ENCODE measurements around the gene ATL2. TPM values are rescaled to one million over a fixed set of nuclear protein-coding genes. Genes with fewer than 3 reads are reported as not detected.
A peak's percentile ranks its signal among the peaks of the same experiment; 100 is the strongest.
"Not testable (repeated sequence)": the region's sequence is repeated elsewhere in the genome, so short reads cannot be mapped to it uniquely, and the experiment has no call there.

ATL2 gene
- total RNA-seq, 1 experiment from 2014 or later = 95.4 TPM

GRCh38 chr2:38327580-38327979 is 49.5 kb downstream of the ATL2 start:
- no peak for DNase-seq (ENCODE audit: low read depth)

DNA sequence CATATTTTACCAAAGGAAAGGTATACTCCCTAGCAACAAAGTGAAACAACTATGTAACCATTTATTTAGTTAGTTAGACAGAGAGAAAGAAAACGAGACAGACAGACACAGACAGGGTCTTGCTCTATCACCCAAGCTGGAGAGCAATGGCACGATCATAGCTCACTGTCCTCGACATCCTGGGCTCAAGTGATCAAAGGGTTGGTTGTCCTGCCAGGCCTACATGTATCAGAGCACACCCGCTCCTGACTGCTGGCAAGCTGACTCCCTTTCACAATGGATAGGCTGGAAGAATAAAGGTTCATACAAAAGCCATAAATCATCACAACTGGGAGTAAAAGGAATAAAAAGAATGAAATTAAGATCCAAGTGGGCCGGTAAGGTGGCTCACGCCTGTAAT is 53.5 kb downstream of the ATL2 start:
- no peak for DNase-seq (ENCODE audit: low read depth)

DNA sequence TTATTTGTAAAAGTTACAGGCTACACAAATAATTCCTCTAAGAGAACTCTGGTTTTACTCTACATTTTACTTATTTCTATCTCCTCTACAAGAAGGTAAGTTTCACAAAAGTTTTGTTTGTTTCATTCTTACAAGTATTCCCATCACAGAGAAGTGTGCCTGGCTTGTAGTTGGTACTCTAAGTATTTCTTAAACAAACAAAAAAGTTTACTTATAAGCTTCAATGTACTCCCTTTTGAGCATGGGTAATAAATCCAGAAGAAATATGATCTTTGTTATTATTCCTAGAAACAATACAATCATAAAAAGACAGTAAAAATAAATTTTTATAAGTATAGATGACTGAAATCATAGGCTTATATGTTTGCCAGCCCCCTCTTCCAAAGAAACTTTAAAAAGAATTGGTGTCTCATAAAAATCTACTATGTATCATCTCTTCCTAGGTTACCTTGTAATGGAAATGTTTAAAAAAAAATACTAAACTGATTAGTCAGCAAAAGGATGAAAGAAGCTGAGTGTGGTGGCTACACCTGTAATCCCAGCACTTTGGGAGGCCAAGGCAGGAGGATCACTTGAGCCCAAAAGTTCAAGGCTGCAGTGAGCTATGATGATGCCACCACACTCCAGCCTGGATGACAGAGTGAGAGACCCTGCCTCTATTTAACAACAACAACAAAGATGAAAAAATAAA is 54.7 kb downstream of the ATL2 start:
- no peak for DNase-seq (ENCODE audit: low read depth)

DNA sequence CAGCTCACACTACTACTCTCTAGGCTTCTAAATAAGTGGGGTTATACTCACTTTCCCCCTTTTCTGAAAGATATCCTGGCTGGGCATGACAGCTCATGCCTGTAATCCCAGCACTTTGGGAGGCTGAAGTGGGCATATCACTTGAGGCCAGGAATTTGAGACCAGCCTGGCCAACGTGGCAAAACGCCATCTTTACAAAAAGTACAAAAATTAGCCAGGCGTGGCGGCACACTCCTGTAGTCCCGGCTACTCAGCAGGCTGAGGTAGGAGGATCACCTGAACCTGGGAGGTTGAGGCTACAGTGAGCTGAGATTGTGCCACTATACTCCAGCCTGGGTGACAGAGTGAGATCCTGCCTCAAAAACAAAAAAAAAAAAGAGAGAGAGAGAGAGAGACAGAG is 57.8 kb downstream of the ATL2 start:
- not testable (repeated sequence) for DNase-seq (ENCODE audit: low read depth)

GRCh38 chr2:38317725-38318124 is 59.3 kb downstream of the ATL2 start:
- no peak for DNase-seq (ENCODE audit: low read depth)

- DNase-seq (ENCODE audit: low read depth) = peak; percentile 64
Measured at GRCh38 chr2:38315707-38316333, 61.3 kb downstream of the ATL2 start.

- DNase-seq (ENCODE audit: low read depth) = no peak
Measured at GRCh38 chr2:38308821-38309220, 68.3 kb downstream of the ATL2 start.

GRCh38 chr2:38301969-38302702 is 74.9 kb downstream of the ATL2 start:
- peak; percentile 28 for DNase-seq (ENCODE audit: low read depth)

DNA sequence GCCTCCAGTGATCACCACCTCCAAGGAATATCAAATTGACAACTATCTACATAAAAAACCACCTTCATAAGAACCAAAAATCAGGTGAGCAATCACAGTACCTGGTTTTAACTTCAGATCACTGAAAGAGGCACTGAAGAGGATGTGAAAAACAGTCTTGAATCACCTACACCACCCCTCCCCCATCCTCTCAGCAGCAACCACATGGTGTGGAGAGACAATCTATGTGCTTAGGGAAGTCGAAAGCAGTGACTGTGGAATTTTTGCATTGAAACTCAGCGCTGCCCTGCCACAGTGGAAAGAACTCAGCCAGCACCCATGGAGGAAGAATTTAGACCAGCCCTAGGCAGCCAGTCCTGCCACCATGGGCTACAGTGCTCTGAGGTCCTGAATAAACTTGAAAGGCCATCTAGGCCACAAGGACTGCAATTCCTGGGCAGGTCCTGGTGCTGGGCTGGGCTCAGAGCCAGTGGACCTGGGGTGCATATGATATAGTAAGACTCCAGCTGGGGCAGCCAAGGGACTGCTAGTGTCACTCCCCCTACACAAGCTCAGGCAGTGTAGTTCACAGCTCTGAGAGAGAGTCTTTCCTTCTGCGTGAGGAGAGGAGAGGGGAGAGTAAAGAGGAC is 75.6 kb downstream of the ATL2 start:
- DNase-seq (ENCODE audit: low read depth) = peak; percentile 28

DNA sequence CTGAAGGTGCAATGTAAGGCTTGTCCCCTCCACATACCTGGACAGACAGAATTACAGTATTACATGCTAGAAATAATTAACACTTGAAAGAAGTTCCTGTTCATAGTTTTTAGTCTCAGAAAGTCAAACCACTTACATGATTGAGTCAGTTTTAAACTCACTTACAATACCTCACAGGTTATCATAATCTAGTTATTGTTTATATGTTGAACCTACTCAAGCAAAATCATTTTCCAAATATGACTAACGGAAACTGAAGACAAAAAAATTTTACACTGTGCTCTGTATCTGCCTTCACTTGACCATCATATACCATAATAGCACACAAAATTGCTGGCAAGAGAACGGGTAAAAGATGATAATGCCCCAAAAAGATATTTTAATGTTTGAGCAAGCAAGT is 78.5 kb downstream of the ATL2 start:
- DNase-seq (ENCODE audit: low read depth) = no peak

DNA sequence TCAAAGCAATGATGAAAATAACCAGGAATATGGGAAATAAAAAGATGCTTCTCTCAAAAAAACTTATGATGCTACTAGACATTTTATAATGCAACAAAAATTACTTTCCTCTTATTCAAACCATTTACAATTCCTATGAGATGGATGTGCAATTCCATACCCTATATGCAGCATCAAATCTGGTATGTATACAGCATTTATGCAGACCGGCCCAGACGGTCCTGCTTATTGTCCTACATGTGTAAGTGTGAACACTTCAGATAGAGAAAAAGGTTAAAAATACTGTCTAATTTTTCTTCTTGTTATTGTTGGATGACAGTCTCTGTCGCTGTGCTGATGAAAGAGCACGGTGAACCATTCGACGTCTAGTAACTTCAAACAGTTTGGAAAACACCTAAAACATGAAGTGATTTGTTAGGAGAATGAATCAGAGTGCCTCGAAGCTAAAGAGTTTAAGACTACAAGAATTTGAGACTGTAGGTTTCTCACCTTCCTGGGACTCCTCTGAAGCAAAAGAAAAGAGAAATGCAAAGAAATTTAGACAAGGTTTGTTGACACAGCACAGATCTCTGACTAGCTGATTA is 80.8 kb downstream of the ATL2 start:
- DNase-seq (ENCODE audit: low read depth) = no peak

GRCh38 chr2:38294597-38294996 is 82.5 kb downstream of the ATL2 start:
- no peak for DNase-seq (ENCODE audit: low read depth)

- peak; percentile 39 for DNase-seq (ENCODE audit: low read depth)
Measured at GRCh38 chr2:38293152-38293865, 83.8 kb downstream of the ATL2 start.

DNA sequence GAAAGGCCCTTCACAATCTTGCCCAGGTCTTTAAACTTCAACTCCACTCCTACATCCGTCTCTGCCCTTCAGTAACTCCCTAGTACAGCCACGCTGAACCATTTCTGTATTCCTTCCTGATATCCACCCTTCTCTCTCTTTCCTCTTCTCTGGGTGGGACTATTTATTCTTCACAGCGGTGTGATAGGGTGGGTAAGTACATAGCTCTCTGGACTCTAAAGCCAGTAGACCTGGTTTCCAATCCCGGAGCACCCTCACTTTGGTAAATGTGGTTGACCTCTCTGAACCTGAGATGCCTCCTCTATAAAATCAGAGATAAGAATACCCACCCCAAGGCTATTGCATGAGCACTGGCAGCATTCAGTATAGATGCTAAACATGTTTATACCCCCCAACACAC is 86.7 kb downstream of the ATL2 start:
- no peak for DNase-seq (ENCODE audit: low read depth)

GRCh38 chr2:38284971-38285370 is 92.1 kb downstream of the ATL2 start:
- no peak for DNase-seq (ENCODE audit: low read depth)

- no peak for DNase-seq (ENCODE audit: low read depth)
Measured at GRCh38 chr2:38281095-38281742, 95.9 kb downstream of the ATL2 start.

DNA sequence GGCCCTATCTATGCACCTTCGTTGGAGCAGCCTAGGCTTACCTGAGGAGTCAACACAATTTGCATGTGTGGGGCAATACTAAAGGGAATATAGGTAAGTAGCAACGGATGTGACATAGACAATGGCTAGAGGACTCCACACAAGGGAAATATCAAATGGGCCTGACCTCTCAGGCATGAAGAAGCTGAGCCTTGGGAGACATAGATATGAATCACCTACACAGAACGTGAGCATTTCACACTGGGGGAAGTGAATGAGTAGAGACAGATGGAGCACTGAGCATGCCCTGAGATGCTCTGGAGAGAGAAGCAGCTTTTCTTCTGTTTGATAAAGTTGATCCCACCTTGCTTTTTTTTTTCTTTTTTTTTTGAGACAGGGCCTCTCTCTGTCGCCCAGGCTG is 97.9 kb downstream of the ATL2 start:
- no peak for DNase-seq (ENCODE audit: low read depth)

DNA sequence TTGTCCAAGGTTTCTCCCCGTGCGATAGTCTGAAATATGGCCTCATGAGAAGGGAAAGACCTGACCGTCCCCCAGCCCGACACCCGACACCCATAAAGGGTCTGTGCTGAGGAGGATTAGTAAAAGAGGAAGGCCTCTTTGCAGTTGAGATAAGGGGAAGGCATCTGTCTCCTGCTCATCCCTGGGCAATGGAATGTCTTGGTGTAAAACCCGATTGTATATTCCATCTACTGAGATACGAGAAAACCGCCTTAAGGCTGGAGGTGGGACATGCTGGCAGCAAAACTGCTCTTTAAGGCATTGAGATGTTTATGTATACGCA is 99.0 kb downstream of the ATL2 start:
- DNase-seq (ENCODE audit: low read depth) = not testable (repeated sequence)

GRCh38 chr2:38277245-38278116 is 99.6 kb downstream of the ATL2 start:
- no peak for DNase-seq (ENCODE audit: low read depth)
